Panc1 (cell line): ENCODE measurements around the gene E4F1. TPM values are rescaled to one million over a fixed set of nuclear protein-coding genes. Genes with fewer than 3 reads are reported as not detected.

Source experiments
- ATAC-seq: fragments of 200-7000 bp; cut with Tn5 transposase; 2 replicates; pipeline ENCODE4 v1.9.1; 2020; ENCODE audit warnings: mild to moderate bottlenecking, moderate library complexity
- BruUV-seq: library from RNA; stranded (reverse); fragments of 400-500 nt; replicated peaks from 2 replicates; lab custom pipeline; 2021; lab: Mats Ljungman, UMichigan
- CTCF ChIA-PET: fragments of 300-600 bp; sonication (Branson Sonifier 250); formaldehyde crosslinking; loops from one replicate; lab custom pipeline; 2022; ENCODE audit warnings: antibody characterized with exemption; lab: Charles Lee
- POLR2A ChIA-PET: fragments of 300-600 bp; sonication (Branson Sonifier 250); formaldehyde crosslinking; loops from one replicate; lab custom pipeline; 2022; ENCODE audit warnings: antibody characterized with exemption; lab: Charles Lee
- DNase-seq: peaks from one replicate; pipeline ENCODE4 v3.0.0-alpha.2; 2010; ENCODE audit warnings: low read depth, low spot score
- H3K27ac ChIP-seq: 2 replicates; pipeline ENCODE4 v1.5.1; 2011; ENCODE audit warnings: mild to moderate bottlenecking, low read length, inconsistent platforms
- H3K27me3 ChIP-seq: fragments of 200-500 bp; sonication (Bioruptor generic); 2 replicates; pipeline ENCODE4 v1.6.0; 2014; ENCODE audit warnings: low read length, inconsistent platforms; ENCODE audit not compliant: control insufficient read depth, insufficient read depth
- H3K36me3 ChIP-seq: fragments of 200-500 bp; sonication (Bioruptor generic); 2 replicates; pipeline ENCODE4 v1.5.1; 2014; ENCODE audit warnings: inconsistent platforms, mild to moderate bottlenecking, low read length, moderate library complexity; ENCODE audit not compliant: control insufficient read depth, insufficient read depth
- H3K4me1 ChIP-seq: 2 replicates; pipeline ENCODE4 v1.5.1; 2011; ENCODE audit warnings: inconsistent platforms, mild to moderate bottlenecking, low read length, moderate library complexity; ENCODE audit not compliant: control insufficient read depth, insufficient read depth
- H3K4me3 ChIP-seq, 2 experiments: 2 replicates each; pipeline ENCODE4 v1.5.1; 2011 to 2012; ENCODE audit warnings: low read depth in 2 of 2, low read length in 2 of 2, mild to moderate bottlenecking in 2 of 2, inconsistent platforms in 1 of 2, moderate library complexity in 1 of 2
- H3K9me3 ChIP-seq: fragments of 200-500 bp; sonication (Bioruptor generic); 2 replicates; pipeline ENCODE4 v1.5.1; 2014; ENCODE audit warnings: low read depth, mild to moderate bottlenecking, inconsistent platforms, low read length, moderate library complexity; ENCODE audit not compliant: control insufficient read depth, insufficient read depth
- CTCF ChIP-seq: fragments of 450-650 bp; IDR thresholded peaks from 2 replicates; pipeline ENCODE4 v1.5.1; 2017; ENCODE audit warnings: mild to moderate bottlenecking
- POLR2AphosphoS5 ChIP-seq: IDR thresholded peaks from 2 replicates; pipeline ENCODE4 v1.6.1; 2012; ENCODE audit warnings: mild to moderate bottlenecking, low read depth, low read length, moderate library complexity
- REST ChIP-seq, 2 experiments: IDR thresholded peaks; 2 replicates each; pipeline ENCODE4 v1.6.1; 2011 to 2012; ENCODE audit warnings: low read depth in 2 of 2, control low read depth in 1 of 2, low read length in 1 of 2, mild to moderate bottlenecking in 1 of 2, moderate library complexity in 1 of 2; ENCODE audit not compliant: insufficient read depth in 1 of 2
- SIN3A ChIP-seq: IDR thresholded peaks from 2 replicates; pipeline ENCODE4 v1.6.1; 2012; ENCODE audit warnings: low read depth, mild to moderate bottlenecking, low read length, moderate library complexity, borderline replicate concordance; ENCODE audit not compliant: insufficient read depth
- TCF7L2 ChIP-seq: IDR thresholded peaks from 2 replicates; pipeline ENCODE4 v1.6.1; 2011; ENCODE audit warnings: mild to moderate bottlenecking, low read depth, low read length, inconsistent platforms
- in situ Hi-C: cut with HindIII; loops from 2 replicates; pipeline ENCODE4 v1.10.0; 2016; ENCODE audit warnings: low sequenced_read_pairs, low pct_unique_long_range_greater_than_20kb
- intact Hi-C: fragments of 100-400 bp; cut with micrococcal nuclease; formaldehyde crosslinking; loops from one replicate; pipeline ENCODE4 v1.10.0; 2022; ENCODE audit not compliant: unreplicated experiment
- total RNA-seq: library from RNA; stranded (reverse); gene quantifications from one replicate; pipeline ENCODE4 v1.2.1, GENCODE V29; 2021; ENCODE audit not compliant: unreplicated experiment

The E4F1 gene
- total RNA-seq, 1 experiment from 2014 or later: 50.8 TPM

GRCh38 chr16:2270588-2271470 lies 47.4 kb downstream of the E4F1 start:
- no peak overlapping the region for H3K27ac ChIP-seq

More at GRCh38 chr16:2270588-2271470, 47.4 kb downstream of the E4F1 start:
- intact Hi-C loops: no loop called here
- H3K9me3 ChIP-seq: no peaks in the 10 kb centered on the region
- no peaks in the 10 kb centered on the region for H3K27me3 ChIP-seq
- H3K36me3 ChIP-seq: no peaks in the 10 kb centered on the region; the same call in none of the 2 replicates
- DNase-seq (no peak), ATAC-seq (no peak)
- in situ Hi-C loops: no loop called here
- H3K4me3 ChIP-seq: no peak overlapping the region
- peaks cover 10% of the 10 kb centered on the region for H3K4me1 ChIP-seq
- no TSS peak for BruUV-seq
- TF ChIP-seq REST (IDR thresholded peaks at IDR 0.05; ENCODE audit: insufficient read depth in 1 of 2, low read depth in 2 of 2, low read length in 1 of 2) (no peak), SIN3A (no peak), TCF7L2 (no peak), CTCF (no peak), POLR2AphosphoS5 (no peak)
- ChIA-PET POLR2A (no interaction called here), CTCF (no interaction called here)
